Measurements from ENCODE around the gene SLC39A1. TPM values are rescaled to one million over a fixed set of nuclear protein-coding genes. Genes with fewer than 3 reads are reported as not detected.
"Not testable (repeated sequence)": the region's sequence is repeated elsewhere in the genome, so short reads cannot be mapped to it uniquely, and the experiment has no call there.

The SLC39A1 gene, protein sequence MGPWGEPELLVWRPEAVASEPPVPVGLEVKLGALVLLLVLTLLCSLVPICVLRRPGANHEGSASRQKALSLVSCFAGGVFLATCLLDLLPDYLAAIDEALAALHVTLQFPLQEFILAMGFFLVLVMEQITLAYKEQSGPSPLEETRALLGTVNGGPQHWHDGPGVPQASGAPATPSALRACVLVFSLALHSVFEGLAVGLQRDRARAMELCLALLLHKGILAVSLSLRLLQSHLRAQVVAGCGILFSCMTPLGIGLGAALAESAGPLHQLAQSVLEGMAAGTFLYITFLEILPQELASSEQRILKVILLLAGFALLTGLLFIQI
- total RNA-seq = 120 TPM
- long read RNA-seq, transcript SLC39A1-211 (4 exons, 2,322 nt) = minor isoform, 13 of 418 reads
- long read RNA-seq, transcript SLC39A1-202 (4 exons, 2,084 nt) = major isoform, 361 of 418 reads
- long read RNA-seq, transcript SLC39A1-204 (3 exons, 2,723 nt) = minor isoform, 27 of 418 reads
- long read RNA-seq, partial matches to known transcripts = 1 of 418 reads
- long read RNA-seq, other reads (novel, unspliced or antisense) = 13 of 418 reads

DNA sequence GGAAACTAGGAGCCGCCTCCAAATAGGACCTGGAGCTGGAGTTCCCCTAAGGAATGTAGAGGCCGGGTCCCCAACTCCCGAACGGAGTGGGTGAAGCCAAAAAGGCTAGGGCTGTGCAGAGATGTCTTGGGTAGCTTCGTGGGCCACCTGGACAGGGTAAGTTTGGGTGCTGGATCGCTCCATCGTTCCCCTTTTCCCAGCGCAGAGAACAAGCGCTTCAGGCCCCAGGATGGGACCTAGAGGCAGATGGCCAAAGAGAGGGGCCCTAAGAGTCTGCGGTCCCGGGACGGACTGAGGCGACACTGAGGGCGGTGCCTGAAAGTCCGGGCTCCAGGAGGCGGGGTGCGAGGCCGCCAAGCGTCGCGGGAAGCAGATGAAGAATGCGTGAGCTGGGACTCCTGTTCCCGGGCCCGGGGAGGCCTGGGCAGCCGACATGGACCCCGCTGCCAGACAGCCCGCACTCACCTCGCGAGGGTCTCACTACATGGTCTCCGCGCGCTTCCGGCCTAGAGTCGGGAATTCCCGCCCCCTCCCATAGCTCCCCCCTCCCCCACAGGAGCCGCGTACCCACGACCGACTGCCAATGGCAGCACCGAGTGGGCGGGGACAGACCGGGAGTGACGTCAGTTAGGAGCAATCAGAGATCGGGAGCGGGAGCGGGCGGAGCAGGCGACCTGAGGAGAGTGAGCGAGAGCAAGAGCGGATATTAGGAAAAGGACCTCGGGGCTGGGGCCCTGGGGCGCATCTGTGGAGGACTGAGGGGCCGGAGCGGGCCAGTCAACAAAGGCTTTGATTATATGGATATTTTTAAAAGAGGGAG lies at the start of gene SLC39A1:
Gene SLC39A1 (minus strand): TSS at position 508 of the 820 bp plus-strand sequence. CDS start 822 bp downstream, outside the sequence.
- Histone ChIP-seq H3K36me3 (peaks cover 14% of the 10 kb centered on the region), H3K27me3 (no peaks in the 10 kb centered on the region), H3K4me3 (peak within 1 kb of the TSS; percentile 72), H3K4me1 (peaks cover 47% of the 10 kb centered on the region), H3K27ac (peak within 1 kb of the TSS; percentile 96), H3K9me3 (no peaks in the 10 kb centered on the region)
- intact Hi-C loops (cut with DNase I) = no loop called here
- TF ChIP-seq, protein P1, sequence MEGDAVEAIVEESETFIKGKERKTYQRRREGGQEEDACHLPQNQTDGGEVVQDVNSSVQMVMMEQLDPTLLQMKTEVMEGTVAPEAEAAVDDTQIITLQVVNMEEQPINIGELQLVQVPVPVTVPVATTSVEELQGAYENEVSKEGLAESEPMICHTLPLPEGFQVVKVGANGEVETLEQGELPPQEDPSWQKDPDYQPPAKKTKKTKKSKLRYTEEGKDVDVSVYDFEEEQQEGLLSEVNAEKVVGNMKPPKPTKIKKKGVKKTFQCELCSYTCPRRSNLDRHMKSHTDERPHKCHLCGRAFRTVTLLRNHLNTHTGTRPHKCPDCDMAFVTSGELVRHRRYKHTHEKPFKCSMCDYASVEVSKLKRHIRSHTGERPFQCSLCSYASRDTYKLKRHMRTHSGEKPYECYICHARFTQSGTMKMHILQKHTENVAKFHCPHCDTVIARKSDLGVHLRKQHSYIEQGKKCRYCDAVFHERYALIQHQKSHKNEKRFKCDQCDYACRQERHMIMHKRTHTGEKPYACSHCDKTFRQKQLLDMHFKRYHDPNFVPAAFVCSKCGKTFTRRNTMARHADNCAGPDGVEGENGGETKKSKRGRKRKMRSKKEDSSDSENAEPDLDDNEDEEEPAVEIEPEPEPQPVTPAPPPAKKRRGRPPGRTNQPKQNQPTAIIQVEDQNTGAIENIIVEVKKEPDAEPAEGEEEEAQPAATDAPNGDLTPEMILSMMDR (IDR thresholded peaks at IDR 0.05) = no peak
- ATAC-seq (peak; percentile 85), DNase-seq (peak; percentile 99)

DNA sequence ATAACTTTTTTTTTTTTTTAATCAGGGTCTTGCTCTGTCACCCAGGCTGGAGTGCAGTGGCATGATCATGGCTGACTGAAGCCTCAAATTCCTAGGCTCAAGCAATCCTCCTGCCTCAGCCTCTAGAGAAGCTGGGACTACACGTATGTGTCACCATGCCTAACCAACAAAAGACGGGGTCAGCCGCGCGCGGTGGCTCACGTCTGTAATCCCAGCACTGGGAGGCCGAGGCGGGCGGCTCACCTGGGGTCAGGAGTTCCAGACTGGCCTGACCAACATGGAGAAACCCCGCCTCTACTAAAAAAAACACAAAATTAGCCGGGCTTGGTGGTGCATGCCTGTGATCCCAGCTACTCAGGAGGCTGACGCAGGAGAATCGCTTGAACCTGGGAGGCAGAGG lies 49.2 kb upstream of the SLC39A1 start:
- H3K4me1 ChIP-seq; intact Hi-C loops (cut with DNase I); H3K9me3 ChIP-seq; H3K27ac ChIP-seq; H3K36me3 ChIP-seq; H3K27me3 ChIP-seq; ATAC-seq; H3K4me3 ChIP-seq; DNase-seq: not testable (repeated sequence)

DNA sequence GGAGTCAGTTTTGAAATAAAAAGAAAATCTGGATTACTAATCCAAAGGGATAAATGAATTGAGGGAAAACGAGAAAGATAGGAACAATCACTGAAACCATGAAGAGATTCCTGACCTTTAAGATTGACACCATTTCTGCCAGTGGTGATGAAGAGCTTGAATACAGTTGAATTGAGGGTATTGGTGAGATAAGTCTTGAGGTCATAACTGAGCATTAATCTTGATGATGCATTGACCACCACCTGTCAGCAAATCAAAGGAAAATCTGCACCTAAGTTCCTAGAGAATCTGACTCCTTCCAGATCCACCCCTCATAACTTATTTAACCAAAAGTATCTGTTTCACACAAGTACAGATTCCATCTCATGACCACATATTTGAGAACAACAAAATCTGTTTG lies 48.8 kb upstream of the SLC39A1 start:
- H3K4me1 ChIP-seq = no peaks in the 10 kb centered on the region
- TF ChIP-seq, protein P1 (IDR thresholded peaks at IDR 0.05) = no peak
- no peaks in the 10 kb centered on the region for H3K9me3 ChIP-seq
- intact Hi-C loops (cut with DNase I) = no loop called here
- H3K4me3 ChIP-seq = no peak overlapping the region
- ATAC-seq = no peak
- H3K27me3 ChIP-seq = no peaks in the 10 kb centered on the region
- H3K27ac ChIP-seq = no peak overlapping the region
- no peak for DNase-seq
- no peaks in the 10 kb centered on the region for H3K36me3 ChIP-seq

DNA sequence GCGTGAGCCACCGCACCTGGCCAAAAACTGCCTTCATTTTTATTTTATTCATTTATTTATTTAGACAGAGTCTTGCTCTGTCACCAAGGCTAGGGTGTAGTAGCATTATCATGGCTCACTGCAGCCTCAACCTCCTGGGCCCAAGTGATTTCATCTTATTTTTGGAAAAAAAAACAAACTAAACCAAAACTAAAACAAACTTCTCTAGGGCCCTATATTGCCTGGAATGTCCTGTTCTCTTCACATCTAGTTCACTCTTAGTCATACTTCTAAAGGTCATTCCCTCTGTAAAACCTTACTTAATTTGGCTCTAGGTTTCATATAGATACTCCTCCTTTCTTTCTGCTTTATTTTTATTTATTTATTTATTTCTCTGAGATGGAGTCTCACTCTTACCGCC lies 42.8 kb upstream of the SLC39A1 start:
- no peak for ATAC-seq

DNA sequence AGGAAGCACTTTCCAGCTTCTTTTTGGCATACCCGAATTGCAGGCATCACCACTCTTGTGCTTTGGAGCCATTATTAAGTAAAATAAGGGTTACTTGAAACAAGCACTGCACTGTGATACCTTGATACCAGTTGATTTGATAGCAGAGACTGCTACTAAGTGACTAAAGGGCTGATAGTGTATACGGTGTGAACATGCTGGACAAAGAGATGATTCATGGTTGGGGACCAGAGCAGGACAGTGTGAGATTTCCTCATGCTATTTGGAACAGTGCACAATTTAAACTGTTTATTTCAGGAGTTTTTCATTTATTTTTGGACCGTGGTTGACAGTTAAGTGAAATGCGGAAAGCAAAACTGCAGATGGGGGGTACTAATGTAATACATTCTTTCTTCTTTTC lies 37.1 kb upstream of the SLC39A1 start:
- H3K36me3 ChIP-seq = peaks cover 2% of the 10 kb centered on the region
- H3K9me3 ChIP-seq = no peaks in the 10 kb centered on the region
- DNase-seq (no peak), ATAC-seq (no peak)
- no peak overlapping the region for H3K4me3 ChIP-seq
- H3K27ac ChIP-seq = no peak overlapping the region
- intact Hi-C loops (cut with DNase I) = no loop called here
- no peaks in the 10 kb centered on the region for H3K4me1 ChIP-seq
- TF ChIP-seq, protein P1 (IDR thresholded peaks at IDR 0.05) = no peak
- no peaks in the 10 kb centered on the region for H3K27me3 ChIP-seq

More for the DNA sequence above, 42.8 kb upstream of the SLC39A1 start:
- H3K4me3 ChIP-seq = no peak overlapping the region
- H3K27me3 ChIP-seq = no peaks in the 10 kb centered on the region
- TF ChIP-seq, protein P1 (IDR thresholded peaks at IDR 0.05) = no peak
- intact Hi-C loops (cut with DNase I) = no loop called here
- no peaks in the 10 kb centered on the region for H3K4me1 ChIP-seq
- H3K9me3 ChIP-seq = no peaks in the 10 kb centered on the region
- H3K36me3 ChIP-seq = no peaks in the 10 kb centered on the region
- H3K27ac ChIP-seq = no peak overlapping the region
- no peak for DNase-seq

DNA sequence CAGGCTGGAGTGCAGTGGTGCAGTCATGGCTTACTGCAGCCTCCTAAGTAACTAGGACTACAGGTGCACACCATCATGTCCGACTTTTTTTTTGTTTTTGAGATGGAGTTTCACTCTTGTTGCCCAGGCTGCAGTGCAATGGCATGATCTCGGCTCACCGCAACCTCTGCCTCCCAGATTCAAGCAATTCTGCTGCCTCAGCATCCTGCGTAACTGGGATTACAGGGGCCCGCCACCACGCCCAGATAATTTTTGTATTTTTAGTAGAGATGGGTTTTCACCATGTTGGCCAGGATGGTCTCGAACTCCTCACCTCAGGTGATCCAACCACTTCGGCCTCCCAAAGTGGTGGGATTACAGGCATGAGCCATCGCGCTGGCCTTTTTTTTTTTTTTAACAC lies 33.5 kb upstream of the SLC39A1 start:
- Histone ChIP-seq H3K36me3 (peaks cover 35% of the 10 kb centered on the region), H3K4me1 (peaks cover 13% of the 10 kb centered on the region)
- intact Hi-C loops (cut with DNase I); H3K27me3 ChIP-seq; ATAC-seq; H3K9me3 ChIP-seq; H3K4me3 ChIP-seq; DNase-seq; H3K27ac ChIP-seq: not testable (repeated sequence)

Data from upper lobe of right lung (tissue), 1 donor.